DOHH2 (cell line): ENCODE results near the gene TNFRSF25.

Experiments used
- CTCF ChIP-seq: fragments of 200-600 bp; sonication (generic); IDR thresholded peaks from one replicate; pipeline ENCODE4 v1.5.1; 2014; ENCODE audit warnings: antibody characterized with exemption, mild to moderate bottlenecking, low read depth, low read length; ENCODE audit not compliant: poor library complexity, severe bottlenecking
- EZH2phosphoT487 ChIP-seq: fragments of 200-600 bp; sonication (generic); IDR thresholded peaks from 2 replicates; pipeline ENCODE4 v1.6.1; 2017; ENCODE audit warnings: borderline replicate concordance, mild to moderate bottlenecking, antibody characterized with exemption, low read length, moderate library complexity, mixed read lengths

GRCh38 chr1:6500544-6501278 lies 34.7 kb upstream of the TNFRSF25 start:
- TF ChIP-seq CTCF = no peak
- no peak for TF ChIP-seq EZH2phosphoT487
